GM23338 (cell line): ENCODE data around the gene INPP5A. TPM values are rescaled to one million over a fixed set of nuclear protein-coding genes. Genes with fewer than 3 reads are reported as not detected.

Experiments
- ATAC-seq: fragments of 200-7000 bp; cut with Tn5 transposase; 3 replicates; pipeline ENCODE4 v1.9.1; 2020
- DNase-seq: peaks from one replicate; pipeline ENCODE4 v3.0.0-alpha.2; 2015; ENCODE audit warnings: low spot score
- H2AFZ ChIP-seq: fragments of 200-600 bp; sonication (generic); 2 replicates; pipeline ENCODE4 v1.8.0; 2016; ENCODE audit warnings: antibody characterized with exemption, mild to moderate bottlenecking, moderate library complexity
- H3F3A ChIP-seq: fragments of 200-600 bp; sonication (generic); replicated peaks from 2 replicates; pipeline ENCODE4 v1.8.0; 2017; ENCODE audit warnings: antibody characterized with exemption, mixed run types, low read depth
- H3K27ac ChIP-seq: fragments of 200-600 bp; sonication (generic); 2 replicates; pipeline ENCODE4 v1.6.1; 2016; ENCODE audit warnings: low read depth
- H3K27me3 ChIP-seq: fragments of 200-600 bp; sonication (generic); 2 replicates; pipeline ENCODE4 v1.8.0; 2016; ENCODE audit warnings: mild to moderate bottlenecking, mixed run types, moderate library complexity; ENCODE audit not compliant: insufficient read depth
- H3K36me3 ChIP-seq: fragments of 200-600 bp; sonication (generic); 2 replicates; pipeline ENCODE4 v1.8.0; 2016; ENCODE audit warnings: mild to moderate bottlenecking; ENCODE audit not compliant: insufficient read depth
- H3K4me1 ChIP-seq: fragments of 200-600 bp; sonication (generic); 2 replicates; pipeline ENCODE4 v1.8.0; 2016; ENCODE audit warnings: mild to moderate bottlenecking, moderate library complexity; ENCODE audit not compliant: insufficient read depth
- H3K4me2 ChIP-seq: fragments of 200-600 bp; sonication (generic); 2 replicates; pipeline ENCODE4 v1.7.1; 2017; ENCODE audit warnings: mixed run types
- H3K4me3 ChIP-seq: fragments of 200-600 bp; sonication (generic); 2 replicates; pipeline ENCODE4 v1.6.1; 2016; ENCODE audit warnings: mixed run types
- H3K79me2 ChIP-seq: fragments of 200-600 bp; sonication (generic); replicated peaks from 2 replicates; pipeline ENCODE4 v1.8.0; 2017; ENCODE audit warnings: mild to moderate bottlenecking; ENCODE audit not compliant: insufficient read depth
- H3K9me2 ChIP-seq: fragments of 200-600 bp; sonication (generic); 2 replicates; pipeline ENCODE4 v1.8.0; 2017; ENCODE audit not compliant: insufficient read depth
- H4K20me1 ChIP-seq: fragments of 200-600 bp; sonication (generic); replicated peaks from 2 replicates; pipeline ENCODE4 v1.8.0; 2017; ENCODE audit warnings: mild to moderate bottlenecking; ENCODE audit not compliant: insufficient read depth
- H3K27ac Mint-ChIP-seq: 2 replicates; pipeline ENCODE4 v1.8.0; 2020; ENCODE audit warnings: inconsistent platforms, mild to moderate bottlenecking, moderate library complexity, mixed read lengths
- H3K27me3 Mint-ChIP-seq: 3 replicates; pipeline ENCODE4 v1.8.0; 2022; ENCODE audit warnings: low read depth, mild to moderate bottlenecking, moderate library complexity, mixed read lengths, inconsistent platforms; ENCODE audit not compliant: insufficient read depth, poor library complexity
- H3K36me3 Mint-ChIP-seq: 3 replicates; pipeline ENCODE4 v1.8.0; 2021; ENCODE audit warnings: low read depth, mild to moderate bottlenecking, inconsistent platforms, moderate library complexity, mixed read lengths
- H3K4me1 Mint-ChIP-seq: 3 replicates; pipeline ENCODE4 v1.8.0; 2020; ENCODE audit warnings: mild to moderate bottlenecking, inconsistent platforms, mixed read lengths
- H3K4me3 Mint-ChIP-seq: 3 replicates; pipeline ENCODE4 v1.8.0; 2021; ENCODE audit warnings: moderate library complexity, mild to moderate bottlenecking, inconsistent platforms, mixed read lengths
- H3K9me3 Mint-ChIP-seq: 3 replicates; pipeline ENCODE4 v1.8.0; 2020; ENCODE audit warnings: moderate library complexity, mild to moderate bottlenecking, inconsistent platforms, mixed read lengths
- CREB1 ChIP-seq: fragments of 250-450 bp; sonication (Bioruptor Pico); IDR thresholded peaks from 2 replicates; pipeline ENCODE4 v1.5.0; 2020; ENCODE audit warnings: low read depth, mild to moderate bottlenecking, moderate library complexity
- CTCF ChIP-seq, 2 experiments: fragments of 200-600 bp in 1 of 2; sonication (generic) in 1 of 2; conservative IDR thresholded peaks; 2 replicates each; pipeline versions ENCODE4 v1.5.1 to v1.6.1; 2016 to 2017; ENCODE audit warnings: antibody characterized with exemption in 2 of 2, low read depth in 2 of 2, mild to moderate bottlenecking in 2 of 2, moderate library complexity in 1 of 2
- EZH2 ChIP-seq: fragments of 200-600 bp; sonication (generic); IDR thresholded peaks from one replicate; pipeline ENCODE4 v1.8.0; 2017; ENCODE audit warnings: antibody characterized with exemption, mild to moderate bottlenecking, low read depth; ENCODE audit not compliant: unreplicated experiment
- JUNB ChIP-seq: IDR thresholded peaks from one replicate; pipeline ENCODE4 v1.6.1; 2016; ENCODE audit warnings: antibody characterized with exemption; ENCODE audit not compliant: unreplicated experiment
- NANOG ChIP-seq: IDR thresholded peaks from 2 replicates; pipeline ENCODE4 v1.6.1; 2016; ENCODE audit warnings: antibody characterized with exemption, borderline replicate concordance
- POLR2AphosphoS5 ChIP-seq: IDR thresholded peaks from 2 replicates; pipeline ENCODE4 v1.6.1; 2016; ENCODE audit warnings: antibody characterized with exemption, low read depth
- ZNF114 ChIP-seq: fragments of 250-450 bp; sonication (Bioruptor Pico); IDR thresholded peaks from 2 replicates; pipeline ENCODE4 v1.5.0; 2020; ENCODE audit warnings: mild to moderate bottlenecking, moderate library complexity
- ZNF462 ChIP-seq: fragments of 250-450 bp; sonication (Bioruptor Pico); IDR thresholded peaks from 2 replicates; pipeline ENCODE4 v1.5.0; 2020; ENCODE audit warnings: mild to moderate bottlenecking, moderate library complexity
- polyA plus RNA-seq: library from polyadenylated mRNA; unstranded; fragments of >200 nt; fragmentation: Nextera tagmentation; extraction: Ambion mirVana; gene quantifications from 2 replicates; pipeline ENCODE4 v1.2.1, GENCODE V29; 2016
- total RNA-seq: library from RNA; depleted of rRNA; stranded (reverse); fragments of >200 nt; shearing (Covaris generic); gene quantifications from 2 replicates; pipeline ENCODE4 v1.2.3, GENCODE V29; 2014

INPP5A gene
- total and polyA plus RNA-seq, 2 experiments from 2014 or later: 5.9 to 40.6 TPM

- no peak for TF ChIP-seq ZNF462 (CRISPR knock-in tag)
Observed at GRCh38 chr10:132708936-132709335, 171.3 kb downstream of the INPP5A start (continued).

GRCh38 chr10:132709471-132709951 is 171.9 kb downstream of the INPP5A start:
- Mint-ChIP-seq H3K27me3 (peaks cover 9% of the 10 kb centered on the region), H3K4me3 (no peak overlapping the region), H3K27ac (no peak overlapping the region), H3K36me3 (peaks cover 28% of the 10 kb centered on the region), H3K9me3 (peaks cover 23% of the 10 kb centered on the region), H3K4me1 (peaks cover 10% of the 10 kb centered on the region)
- ATAC-seq: no peak
- no peaks in the 10 kb centered on the region for H3K79me2 ChIP-seq
- H3K36me3 ChIP-seq: no peaks in the 10 kb centered on the region; the same call in 1 of the 2 replicates
- H3F3A ChIP-seq: no peaks in the 10 kb centered on the region
- no peak overlapping the region for H3K27ac ChIP-seq
- no peaks in the 10 kb centered on the region for H4K20me1 ChIP-seq
- H3K27me3 ChIP-seq: no peaks in the 10 kb centered on the region
- H3K9me2 ChIP-seq: no peaks in the 10 kb centered on the region
- H3K4me1 ChIP-seq: no peaks in the 10 kb centered on the region
- no peak overlapping the region for H3K4me3 ChIP-seq
- H3K4me2 ChIP-seq: no peak overlapping the region
- DNase-seq: no peak
- no peak overlapping the region for H2AFZ ChIP-seq
- TF ChIP-seq ZNF462 (CRISPR knock-in tag) (no peak), NANOG (no peak), POLR2AphosphoS5 (no peak), EZH2 (no peak), CREB1 (no peak), JUNB (no peak), ZNF114 (CRISPR knock-in tag) (no peak), CTCF (conservative IDR thresholded peaks at IDR 0.05; ENCODE audit: low read depth in 2 of 2) (no peak)
